ENCODE results near the gene HEPN1. TPM values are rescaled to one million over a fixed set of nuclear protein-coding genes. Genes with fewer than 3 reads are reported as not detected.

The HEPN1 gene
- total RNA-seq, 1 donor from 2014 or later = not detected

- Histone ChIP-seq H3K4me1 (peaks cover 11% of the 10 kb centered on the region), H2AFZ (replicated peaks) (no peak overlapping the region), H3K9me3 (ENCODE audit: low read depth) (no peaks in the 10 kb centered on the region), H3K9ac (no peak overlapping the region), H3K27ac (no peak overlapping the region), H4K20me1 (ENCODE audit: low read depth) (no peaks in the 10 kb centered on the region), H3K4me2 (no peak overlapping the region), H3K4me3 (no peak overlapping the region), H3F3A (ENCODE audit: low read depth) (no peaks in the 10 kb centered on the region), H3K27me3 (peaks cover 18% of the 10 kb centered on the region), H3K79me2 (ENCODE audit: low read depth) (no peaks in the 10 kb centered on the region), H3K36me3 (no peaks in the 10 kb centered on the region)
- no peak for DNase-seq (ENCODE audit: low spot score)
- Mint-ChIP-seq H3K4me3 (no peak overlapping the region), H3K36me3 (no peaks in the 10 kb centered on the region), H3K27me3 (ENCODE audit: insufficient read depth, low read depth) (peaks cover 8% of the 10 kb centered on the region), H3K27ac (no peak overlapping the region), H3K9me3 (no peaks in the 10 kb centered on the region), H3K4me1 (peaks cover 6% of the 10 kb centered on the region)
- TF ChIP-seq EZH2 (IDR thresholded peaks at IDR 0.05) = no peak
- TF ChIP-seq EZH2phosphoT487 (IDR thresholded peaks at IDR 0.05) = no peak
- TF ChIP-seq, protein P1, sequence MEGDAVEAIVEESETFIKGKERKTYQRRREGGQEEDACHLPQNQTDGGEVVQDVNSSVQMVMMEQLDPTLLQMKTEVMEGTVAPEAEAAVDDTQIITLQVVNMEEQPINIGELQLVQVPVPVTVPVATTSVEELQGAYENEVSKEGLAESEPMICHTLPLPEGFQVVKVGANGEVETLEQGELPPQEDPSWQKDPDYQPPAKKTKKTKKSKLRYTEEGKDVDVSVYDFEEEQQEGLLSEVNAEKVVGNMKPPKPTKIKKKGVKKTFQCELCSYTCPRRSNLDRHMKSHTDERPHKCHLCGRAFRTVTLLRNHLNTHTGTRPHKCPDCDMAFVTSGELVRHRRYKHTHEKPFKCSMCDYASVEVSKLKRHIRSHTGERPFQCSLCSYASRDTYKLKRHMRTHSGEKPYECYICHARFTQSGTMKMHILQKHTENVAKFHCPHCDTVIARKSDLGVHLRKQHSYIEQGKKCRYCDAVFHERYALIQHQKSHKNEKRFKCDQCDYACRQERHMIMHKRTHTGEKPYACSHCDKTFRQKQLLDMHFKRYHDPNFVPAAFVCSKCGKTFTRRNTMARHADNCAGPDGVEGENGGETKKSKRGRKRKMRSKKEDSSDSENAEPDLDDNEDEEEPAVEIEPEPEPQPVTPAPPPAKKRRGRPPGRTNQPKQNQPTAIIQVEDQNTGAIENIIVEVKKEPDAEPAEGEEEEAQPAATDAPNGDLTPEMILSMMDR (IDR thresholded peaks at IDR 0.05) = no peak
These were observed 26.1 kb upstream of the HEPN1 start for GRCh38 chr11:124892750-124893454.

DNA sequence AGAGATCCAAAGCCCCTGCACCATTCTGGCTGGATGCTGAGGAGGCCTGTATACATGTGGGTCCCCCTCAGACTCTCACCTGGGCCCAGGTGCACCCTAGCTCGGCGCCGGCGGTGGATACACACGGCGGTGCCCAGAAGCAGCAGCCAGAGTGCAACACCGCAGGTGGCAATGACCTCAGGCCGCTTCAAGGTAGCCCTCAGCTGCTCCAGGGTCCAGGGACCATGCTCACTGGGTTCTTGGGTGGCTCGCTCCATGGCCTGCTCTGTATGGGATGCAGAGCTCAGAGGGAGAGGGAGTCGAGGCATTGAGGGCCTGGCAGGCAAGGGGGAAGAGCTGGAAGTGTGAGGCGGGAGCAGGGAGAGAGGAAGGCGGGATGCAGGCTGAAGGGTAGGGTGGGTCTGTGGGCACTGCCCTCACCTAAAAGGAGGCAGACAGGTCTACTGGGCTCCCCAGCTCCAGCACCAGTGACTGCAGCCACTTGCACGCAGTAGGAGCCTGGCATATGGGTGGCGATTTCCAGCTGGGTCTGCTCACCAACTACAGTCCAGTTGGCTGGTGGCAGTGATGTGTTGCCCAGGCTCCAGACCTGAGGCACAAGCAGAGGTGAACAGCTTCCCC lies 25.2 kb upstream of the HEPN1 start:
- no peak for DNase-seq (ENCODE audit: low spot score)

DNA sequence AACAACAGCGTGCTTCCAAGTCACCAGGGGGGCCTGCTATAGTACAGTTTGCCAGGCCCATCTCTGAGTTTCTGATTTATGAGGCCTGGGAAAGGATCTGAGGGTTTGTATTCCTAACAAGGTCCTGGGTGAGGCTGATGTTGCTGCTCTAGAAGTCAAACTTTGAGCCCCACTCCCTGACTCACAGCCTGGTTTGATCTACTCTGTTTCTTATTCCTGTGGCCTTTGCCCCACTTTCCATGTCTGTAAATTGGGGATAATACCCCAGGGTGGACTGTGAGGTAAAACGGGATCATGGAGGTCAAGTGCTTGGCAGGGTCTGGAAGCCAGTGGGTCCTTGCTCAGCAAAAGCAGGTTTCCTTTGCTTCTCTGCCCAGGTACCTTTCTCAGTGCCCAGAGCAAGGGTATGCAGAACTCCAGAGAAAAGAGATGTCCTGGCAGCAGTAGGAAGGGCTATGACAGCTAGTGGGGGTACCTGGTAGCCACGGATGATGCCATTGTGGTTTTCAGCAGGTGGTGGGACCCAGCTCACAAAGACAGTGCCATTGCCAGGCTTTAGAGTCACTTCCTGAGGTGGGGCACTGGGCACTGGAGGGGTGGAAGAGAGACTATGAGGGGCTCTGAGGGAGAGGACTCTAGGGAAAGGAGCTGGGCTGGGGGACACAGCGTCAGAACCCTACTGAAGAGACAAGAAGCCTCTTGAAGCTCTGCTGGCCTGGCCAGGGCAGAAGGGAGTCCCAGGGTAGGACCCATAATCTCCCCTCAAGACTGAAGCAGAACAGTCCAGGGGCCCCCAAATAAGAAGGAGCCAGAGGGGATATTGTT lies 24.2 kb upstream of the HEPN1 start:
- peaks cover 4% of the 10 kb centered on the region for H3K27me3 ChIP-seq
- no peak overlapping the region for H3K4me2 ChIP-seq
- Mint-ChIP-seq H3K9me3 (no peaks in the 10 kb centered on the region), H3K27ac (no peak overlapping the region), H3K4me3 (no peak overlapping the region), H3K4me1 (peaks cover 18% of the 10 kb centered on the region), H3K36me3 (no peaks in the 10 kb centered on the region), H3K27me3 (ENCODE audit: insufficient read depth, low read depth) (peaks cover 8% of the 10 kb centered on the region)
- TF ChIP-seq, protein P1 (IDR thresholded peaks at IDR 0.05) = no peak
- no peak for TF ChIP-seq EZH2phosphoT487 (IDR thresholded peaks at IDR 0.05)
- TF ChIP-seq EZH2 (IDR thresholded peaks at IDR 0.05) = no peak
- no peaks in the 10 kb centered on the region for H3K36me3 ChIP-seq
- no peaks in the 10 kb centered on the region for H3K9me3 ChIP-seq (ENCODE audit: low read depth)
- peaks cover 24% of the 10 kb centered on the region for H3K4me1 ChIP-seq
- H3K9ac ChIP-seq = no peak overlapping the region
- H3K27ac ChIP-seq = no peak overlapping the region
- H3K4me3 ChIP-seq = no peak overlapping the region
- no peaks in the 10 kb centered on the region for H4K20me1 ChIP-seq (ENCODE audit: low read depth)
- no peaks in the 10 kb centered on the region for H3K79me2 ChIP-seq (ENCODE audit: low read depth)
- peaks cover 10% of the 10 kb centered on the region for H3F3A ChIP-seq (ENCODE audit: low read depth)
- no peak for DNase-seq (ENCODE audit: low spot score)
- H2AFZ ChIP-seq (replicated peaks) = no peak overlapping the region

More for the DNA sequence above, 25.2 kb upstream of the HEPN1 start:
- Mint-ChIP-seq H3K27ac (no peak overlapping the region), H3K9me3 (no peaks in the 10 kb centered on the region), H3K4me1 (peaks cover 14% of the 10 kb centered on the region), H3K36me3 (no peaks in the 10 kb centered on the region), H3K27me3 (ENCODE audit: insufficient read depth, low read depth) (peaks cover 8% of the 10 kb centered on the region), H3K4me3 (no peak overlapping the region)
- Histone ChIP-seq H3K27ac (no peak overlapping the region), H3K4me3 (no peak overlapping the region), H2AFZ (replicated peaks) (no peak overlapping the region), H3K4me1 (peaks cover 19% of the 10 kb centered on the region), H3K9me3 (ENCODE audit: low read depth) (no peaks in the 10 kb centered on the region), H3K9ac (no peak overlapping the region), H3K79me2 (ENCODE audit: low read depth) (no peaks in the 10 kb centered on the region), H3F3A (ENCODE audit: low read depth) (peaks cover 7% of the 10 kb centered on the region), H3K4me2 (no peak overlapping the region), H3K36me3 (no peaks in the 10 kb centered on the region), H4K20me1 (ENCODE audit: low read depth) (no peaks in the 10 kb centered on the region), H3K27me3 (peaks cover 8% of the 10 kb centered on the region)
- no peak for TF ChIP-seq EZH2 (IDR thresholded peaks at IDR 0.05)
- no peak for TF ChIP-seq EZH2phosphoT487 (IDR thresholded peaks at IDR 0.05)
- TF ChIP-seq, protein P1 (IDR thresholded peaks at IDR 0.05) = no peak

Data from neural progenitor cell (in vitro differentiated cells).